ENCODE measurements around the gene MAGI2. TPM values are rescaled to one million over a fixed set of nuclear protein-coding genes. Genes with fewer than 3 reads are reported as not detected.

MAGI2 gene
- total RNA-seq, 2 experiments from 2014 or later, result 0.03 to 0.17 TPM

- no TSS peak for BruUV-seq (replicated peaks)
- POLR2A ChIA-PET, result no interaction called here
Measured at GRCh38 chr7:78792624-78793023, 660.8 kb downstream of the MAGI2 start.

GRCh38 chr7:78792006-78792405 is 661.5 kb downstream of the MAGI2 start:
- no peak for TF ChIP-seq EZH2phosphoT487 (IDR thresholded peaks at IDR 0.05; ENCODE audit: borderline replicate concordance, low read depth, low read length)
- TF ChIP-seq CTCF (conservative IDR thresholded peaks at IDR 0.05; ENCODE audit: low read length), result no peak
- BruUV-seq (replicated peaks), result no TSS peak
- no peaks in the 10 kb centered on the region for H3K9me2 ChIP-seq (ENCODE audit: insufficient read depth, low read length)
- no peaks in the 10 kb centered on the region for H3K79me2 ChIP-seq (ENCODE audit: insufficient read depth, low read depth, low read length)
- no peaks in the 10 kb centered on the region for H3K4me1 ChIP-seq (ENCODE audit: insufficient read depth, low read length, poor library complexity, severe bottlenecking)
- no peak overlapping the region for H2AFZ ChIP-seq (ENCODE audit: low read length)
- CTCF ChIA-PET (ENCODE audit: unreplicated experiment), result no interaction called here
- no peaks in the 10 kb centered on the region for H3K9me3 ChIP-seq (ENCODE audit: low read length)
- H3K4me3 ChIP-seq (ENCODE audit: low read depth, low read length, poor library complexity, severe bottlenecking), result no peak overlapping the region
- POLR2A ChIA-PET, result no interaction called here
- H4K20me1 ChIP-seq (ENCODE audit: insufficient read depth, low read length), result no peaks in the 10 kb centered on the region
- no peak overlapping the region for H3K27ac ChIP-seq (ENCODE audit: low read depth, low read length, poor library complexity, severe bottlenecking)
- no peak for DNase-seq (ENCODE audit: low spot score)
- intact Hi-C loops (cut with micrococcal nuclease; ENCODE audit: unreplicated experiment), result no loop called here
- H3K4me2 ChIP-seq (ENCODE audit: low read length), result no peak overlapping the region
- no peaks in the 10 kb centered on the region for H3K36me3 ChIP-seq (ENCODE audit: insufficient read depth, low read length)

More at GRCh38 chr7:78792624-78793023, 660.8 kb downstream of the MAGI2 start:
- TF ChIP-seq CTCF (conservative IDR thresholded peaks at IDR 0.05; ENCODE audit: low read length) (no peak), EZH2phosphoT487 (IDR thresholded peaks at IDR 0.05; ENCODE audit: borderline replicate concordance, low read depth, low read length) (no peak)
- H3K79me2 ChIP-seq (ENCODE audit: insufficient read depth, low read depth, low read length), result no peaks in the 10 kb centered on the region
- H3K36me3 ChIP-seq (ENCODE audit: insufficient read depth, low read length), result no peaks in the 10 kb centered on the region
- no peaks in the 10 kb centered on the region for H3K9me2 ChIP-seq (ENCODE audit: insufficient read depth, low read length)
- no peaks in the 10 kb centered on the region for H4K20me1 ChIP-seq (ENCODE audit: insufficient read depth, low read length)
- H3K4me1 ChIP-seq (ENCODE audit: insufficient read depth, low read length, poor library complexity, severe bottlenecking), result no peaks in the 10 kb centered on the region
- no peaks in the 10 kb centered on the region for H3K9me3 ChIP-seq (ENCODE audit: low read length)
- H3K27ac ChIP-seq (ENCODE audit: low read depth, low read length, poor library complexity, severe bottlenecking), result no peak overlapping the region
- H3K4me2 ChIP-seq (ENCODE audit: low read length), result no peak overlapping the region
- DNase-seq (ENCODE audit: low spot score), result no peak
- no peak overlapping the region for H3K4me3 ChIP-seq (ENCODE audit: low read depth, low read length, poor library complexity, severe bottlenecking)
- CTCF ChIA-PET (ENCODE audit: unreplicated experiment), result no interaction called here
- H2AFZ ChIP-seq (ENCODE audit: low read length), result no peak overlapping the region
- intact Hi-C loops (cut with micrococcal nuclease; ENCODE audit: unreplicated experiment), result no loop called here

- Histone ChIP-seq H3K4me1 (ENCODE audit: insufficient read depth, low read length, poor library complexity, severe bottlenecking) (no peaks in the 10 kb centered on the region), H3K4me3 (ENCODE audit: low read depth, low read length, poor library complexity, severe bottlenecking) (no peak overlapping the region), H2AFZ (ENCODE audit: low read length) (no peak overlapping the region), H3K36me3 (ENCODE audit: insufficient read depth, low read length) (no peaks in the 10 kb centered on the region), H3K9me3 (ENCODE audit: low read length) (no peaks in the 10 kb centered on the region), H4K20me1 (ENCODE audit: insufficient read depth, low read length) (no peaks in the 10 kb centered on the region), H3K9me2 (ENCODE audit: insufficient read depth, low read length) (no peaks in the 10 kb centered on the region), H3K4me2 (ENCODE audit: low read length) (no peak overlapping the region), H3K27ac (ENCODE audit: low read depth, low read length, poor library complexity, severe bottlenecking) (no peak overlapping the region), H3K79me2 (ENCODE audit: insufficient read depth, low read depth, low read length) (no peaks in the 10 kb centered on the region)
- ChIA-PET POLR2A (interaction anchor here (0.7 kb wide), 2 partner anchors 90 to 1488 kb away, joined by 3 to 4 read pairs; no protein-coding TSS in a partner anchor), CTCF (ENCODE audit: unreplicated experiment) (no interaction called here)
- intact Hi-C loops (cut with micrococcal nuclease; ENCODE audit: unreplicated experiment), result no loop called here
- DNase-seq (ENCODE audit: low spot score), result no peak
- no peak for TF ChIP-seq CTCF (conservative IDR thresholded peaks at IDR 0.05; ENCODE audit: low read length)
- no TSS peak for BruUV-seq (replicated peaks)
Measured at GRCh38 chr7:78788464-78788863, 665.0 kb downstream of the MAGI2 start.
